Anterior cingulate cortex (tissue), 58 donors: ENCODE measurements around the gene MRRF.

Source experiments
- DNase-seq, 58 donors: peaks; one replicate each; lab custom pipeline; 2025; lab: John Stamatoyannopoulos, UW

The MRRF gene

GRCh38 chr9:122374885-122375420 is 110.3 kb downstream of the MRRF start:
- peak in 8 of 58 donors; percentile 1 to 39 (median 12) for DNase-seq

- DNase-seq: no peak
Observed at GRCh38 chr9:122376796-122377195, 112.1 kb downstream of the MRRF start.

DNA sequence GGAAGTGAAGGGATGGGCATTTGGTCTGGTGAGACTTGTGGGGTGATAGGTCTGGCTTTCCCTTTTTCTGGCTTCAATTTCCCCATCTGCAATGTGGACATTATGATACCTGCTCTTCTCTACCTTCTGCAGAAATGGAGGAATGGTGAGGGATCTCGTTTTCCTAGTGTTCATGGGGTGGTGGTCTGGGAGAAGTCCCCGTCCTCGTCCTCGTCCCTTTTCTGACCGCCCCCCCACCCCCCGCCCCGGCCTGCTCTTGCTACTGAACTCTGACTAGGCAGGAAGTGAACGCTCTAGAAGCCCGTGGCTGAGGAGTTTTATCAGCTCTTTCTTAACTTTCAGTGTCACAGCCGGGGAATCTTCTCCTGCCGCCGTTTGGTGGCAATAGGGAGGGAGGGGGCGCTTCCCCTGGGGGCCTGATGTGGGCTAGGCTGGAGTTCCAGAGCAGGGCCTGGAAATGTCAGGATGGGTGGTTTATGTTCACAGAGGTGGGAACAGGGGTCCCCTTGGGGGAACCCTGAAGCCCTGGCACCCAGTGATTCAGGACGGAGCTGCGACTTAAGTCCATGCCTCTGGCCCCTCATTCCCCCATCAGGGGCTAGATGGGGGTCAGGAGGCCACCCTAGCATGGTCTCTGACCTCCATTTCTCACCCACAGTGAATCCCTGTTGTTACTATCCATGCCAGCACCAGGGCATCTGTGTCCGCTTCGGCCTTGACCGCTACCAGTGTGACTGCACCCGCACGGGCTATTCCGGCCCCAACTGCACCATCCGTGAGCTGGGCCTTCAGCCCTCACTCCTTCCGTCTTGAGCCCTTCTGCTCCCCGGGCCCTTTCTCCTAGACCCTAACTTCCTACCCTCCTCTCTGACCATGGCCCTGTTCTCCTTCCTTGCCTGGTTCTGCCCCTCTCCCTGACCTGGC is 112.8 kb downstream of the MRRF start:
- no peak for DNase-seq

DNA sequence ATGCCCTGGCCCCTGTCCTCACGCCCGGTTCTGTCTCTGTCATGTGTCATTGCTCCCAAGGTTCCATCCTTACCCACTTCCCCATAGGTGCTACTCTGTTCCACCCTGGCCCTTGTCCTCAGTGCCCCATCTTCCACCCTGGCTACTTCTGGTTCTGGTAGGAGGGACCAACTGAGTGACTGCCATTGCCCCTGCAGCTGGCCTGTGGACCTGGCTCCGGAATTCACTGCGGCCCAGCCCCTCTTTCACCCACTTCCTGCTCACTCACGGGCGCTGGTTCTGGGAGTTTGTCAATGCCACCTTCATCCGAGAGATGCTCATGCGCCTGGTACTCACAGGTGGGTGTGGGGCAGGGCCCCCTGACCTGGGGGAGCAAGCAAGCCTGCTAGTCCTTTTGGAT is 113.6 kb downstream of the MRRF start:
- DNase-seq: no peak

- DNase-seq: no peak
Observed at GRCh38 chr9:122379340-122379739, 114.7 kb downstream of the MRRF start.

- no peak for DNase-seq
Observed at GRCh38 chr9:122380293-122380692, 115.6 kb downstream of the MRRF start.
